Thyroid gland (tissue), 4 donors: ENCODE data around the gene RBMS1.

Source experiments
- POLR2A ChIP-seq, 2 donors: fragments of 450-650 bp; IDR thresholded peaks; one replicate each; pipeline ENCODE4 v1.6.1; 2017; ENCODE audit warnings: antibody characterized with exemption in 2 of 2, mild to moderate bottlenecking in 2 of 2, moderate library complexity in 1 of 2
- TF ChIP-seq, protein P1 (sequence below), 6 experiments: fragments of 200-600 bp in 3 of 6; fragments of 450-650 bp in 3 of 6; sonication (generic) in 3 of 6; IDR thresholded peaks; one replicate each; pipeline ENCODE4 v1.5.1; 2016 to 2019; ENCODE audit warnings: antibody characterized with exemption in 6 of 6, mild to moderate bottlenecking in 2 of 6, inconsistent platforms in 1 of 6, moderate library complexity in 1 of 6

- TF ChIP-seq POLR2A (IDR thresholded peaks at IDR 0.05) = no peak
- TF ChIP-seq, protein P1, sequence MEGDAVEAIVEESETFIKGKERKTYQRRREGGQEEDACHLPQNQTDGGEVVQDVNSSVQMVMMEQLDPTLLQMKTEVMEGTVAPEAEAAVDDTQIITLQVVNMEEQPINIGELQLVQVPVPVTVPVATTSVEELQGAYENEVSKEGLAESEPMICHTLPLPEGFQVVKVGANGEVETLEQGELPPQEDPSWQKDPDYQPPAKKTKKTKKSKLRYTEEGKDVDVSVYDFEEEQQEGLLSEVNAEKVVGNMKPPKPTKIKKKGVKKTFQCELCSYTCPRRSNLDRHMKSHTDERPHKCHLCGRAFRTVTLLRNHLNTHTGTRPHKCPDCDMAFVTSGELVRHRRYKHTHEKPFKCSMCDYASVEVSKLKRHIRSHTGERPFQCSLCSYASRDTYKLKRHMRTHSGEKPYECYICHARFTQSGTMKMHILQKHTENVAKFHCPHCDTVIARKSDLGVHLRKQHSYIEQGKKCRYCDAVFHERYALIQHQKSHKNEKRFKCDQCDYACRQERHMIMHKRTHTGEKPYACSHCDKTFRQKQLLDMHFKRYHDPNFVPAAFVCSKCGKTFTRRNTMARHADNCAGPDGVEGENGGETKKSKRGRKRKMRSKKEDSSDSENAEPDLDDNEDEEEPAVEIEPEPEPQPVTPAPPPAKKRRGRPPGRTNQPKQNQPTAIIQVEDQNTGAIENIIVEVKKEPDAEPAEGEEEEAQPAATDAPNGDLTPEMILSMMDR (IDR thresholded peaks at IDR 0.05) = no peak
Measured at GRCh38 chr2:160513120-160513519, 19.5 kb upstream of the RBMS1 start.
